Raji (cell line): ENCODE measurements around the gene CACNA2D4.
A peak's percentile ranks its signal among the peaks of the same experiment; 100 is the strongest.

Source experiments
- POLR2A ChIP-seq: IDR thresholded peaks from 2 replicates; pipeline ENCODE4 v1.6.1; 2011; ENCODE audit warnings: low read depth, low read length, control low read depth; ENCODE audit not compliant: insufficient read depth

Gene CACNA2D4

GRCh38 chr12:1809591-1810190, 108.8 kb downstream of the CACNA2D4 start:
- no peak for TF ChIP-seq POLR2A

- no peak for TF ChIP-seq POLR2A
Measured at GRCh38 chr12:1808798-1809480, 109.5 kb downstream of the CACNA2D4 start.

GRCh38 chr12:1808036-1808797, 110.2 kb downstream of the CACNA2D4 start:
- no peak for TF ChIP-seq POLR2A

GRCh38 chr12:1807087-1807860, 111.2 kb downstream of the CACNA2D4 start:
- no peak for TF ChIP-seq POLR2A

GRCh38 chr12:1806301-1807086, 112.0 kb downstream of the CACNA2D4 start:
- no peak for TF ChIP-seq POLR2A

- TF ChIP-seq POLR2A = no peak
Measured at GRCh38 chr12:1805441-1806081, 112.9 kb downstream of the CACNA2D4 start.

GRCh38 chr12:1804545-1805332, 113.7 kb downstream of the CACNA2D4 start:
- TF ChIP-seq POLR2A = peak; percentile 71

GRCh38 chr12:1803736-1804135, 114.7 kb downstream of the CACNA2D4 start:
- TF ChIP-seq POLR2A = no peak

- no peak for TF ChIP-seq POLR2A
Measured at GRCh38 chr12:1801303-1801975, 117.0 kb downstream of the CACNA2D4 start.

GRCh38 chr12:1800401-1801302, 117.8 kb downstream of the CACNA2D4 start:
- no peak for TF ChIP-seq POLR2A

GRCh38 chr12:1799882-1800400, 118.5 kb downstream of the CACNA2D4 start:
- TF ChIP-seq POLR2A = no peak
